Activated CD4-positive, alpha-beta T cell treated with anti-CD3 and anti-CD28 coated beads, Interleukin-2, amount 50 U/mL, for 24 hours (primary cell): ENCODE measurements around the gene PCSK5.
"Not testable (repeated sequence)": the region's sequence is repeated elsewhere in the genome, so short reads cannot be mapped to it uniquely, and the experiment has no call there.

ENCODE experiments used
- DNase-seq, 2 donors: peaks; one replicate each; pipeline ENCODE4 v3.0.0-alpha.2; 2020; ENCODE audit warnings: low read depth in 1 of 2, low spot score in 1 of 2

Gene PCSK5

GRCh38 chr9:75890472-75891276, at the start of gene PCSK5:
PCSK5 (plus strand) TSS chr9:75890673; CDS start chr9:75891182, 509 bp downstream.
- peak; percentile 59 to 76 for DNase-seq

- no peak for DNase-seq
These were observed 46.2 kb upstream of the PCSK5 start for GRCh38 chr9:75844321-75844720.

GRCh38 chr9:75845806-75846205, 44.7 kb upstream of the PCSK5 start:
- DNase-seq, result no peak

- no peak for DNase-seq
These were observed 43.4 kb upstream of the PCSK5 start for GRCh38 chr9:75847085-75847484.

GRCh38 chr9:75850459-75851200, 39.8 kb upstream of the PCSK5 start:
- no peak for DNase-seq

GRCh38 chr9:75851917-75852316, 38.6 kb upstream of the PCSK5 start:
- no peak for DNase-seq

- DNase-seq, result no peak
These were observed 37.7 kb upstream of the PCSK5 start for GRCh38 chr9:75852746-75853145.

GRCh38 chr9:75855509-75855908, 35.0 kb upstream of the PCSK5 start:
- no peak for DNase-seq

GRCh38 chr9:75858497-75859092, 31.9 kb upstream of the PCSK5 start:
- no peak for DNase-seq

- no peak for DNase-seq
These were observed 26.2 kb upstream of the PCSK5 start for GRCh38 chr9:75864266-75864665.

GRCh38 chr9:75866273-75866871, 24.1 kb upstream of the PCSK5 start:
- peak in 1 of 2 donors; percentile 41 for DNase-seq

- not testable (repeated sequence) for DNase-seq
These were observed 21.9 kb upstream of the PCSK5 start for GRCh38 chr9:75868526-75868925.

- no peak for DNase-seq
These were observed 21.2 kb upstream of the PCSK5 start for GRCh38 chr9:75869236-75869635.

- no peak for DNase-seq
These were observed 20.0 kb upstream of the PCSK5 start for GRCh38 chr9:75870450-75870849.

- DNase-seq, result no peak
These were observed 18.8 kb upstream of the PCSK5 start for GRCh38 chr9:75871624-75872023.

- DNase-seq, result no peak
These were observed 16.8 kb upstream of the PCSK5 start for GRCh38 chr9:75873712-75874111.

GRCh38 chr9:75876999-75877640, 13.4 kb upstream of the PCSK5 start:
- no peak for DNase-seq

- no peak for DNase-seq
These were observed 12.0 kb upstream of the PCSK5 start for GRCh38 chr9:75878488-75878860.

- no peak for DNase-seq
These were observed 9.9 kb upstream of the PCSK5 start for GRCh38 chr9:75880618-75881017.

- DNase-seq, result no peak
These were observed 8.7 kb upstream of the PCSK5 start for GRCh38 chr9:75881761-75882160.

GRCh38 chr9:75885652-75886051, 4.8 kb upstream of the PCSK5 start:
- no peak for DNase-seq
